G401 (cell line): ENCODE data around the gene TIGD6. TPM values are rescaled to one million over a fixed set of nuclear protein-coding genes. Genes with fewer than 3 reads are reported as not detected.
"Not testable (repeated sequence)": the region's sequence is repeated elsewhere in the genome, so short reads cannot be mapped to it uniquely, and the experiment has no call there.

Experiments used
- DNase-seq: peaks from one replicate; pipeline ENCODE4 v3.0.0-alpha.2; 2015; ENCODE audit warnings: low spot score
- in situ Hi-C: cut with HindIII; loops from 2 replicates; pipeline ENCODE4 v1.10.0; 2016; ENCODE audit warnings: low sequenced_read_pairs, mixed read lengths
- total RNA-seq: library from RNA; depleted of rRNA; stranded (reverse); fragments of >200 nt; shearing (Covaris generic); gene quantifications from 2 replicates; pipeline ENCODE4 v1.2.3, GENCODE V29; 2014; rRNA removed

The TIGD6 gene
- 1.4 and 1.9 TPM in 2 replicates for total RNA-seq

- DNase-seq, result peak; percentile 93
- in situ Hi-C loops, result no loop called here
Observed at GRCh38 chr5:150000256-150000989, at the start of gene TIGD6, which contains the start of gene HMGXB3. Gene TIGD6 (minus strand): TSS chr5:150000654. CDS start chr5:149996348, 4,306 bp downstream. Gene HMGXB3 (plus strand): TSS chr5:150000739. CDS start chr5:150004853, 4,114 bp downstream.

GRCh38 chr5:150046031-150046430, 45.6 kb upstream of the TIGD6 start:
- in situ Hi-C loops, result no loop called here

GRCh38 chr5:150045549-150045948, 45.1 kb upstream of the TIGD6 start:
- in situ Hi-C loops, result no loop called here
- no peak for DNase-seq

More at GRCh38 chr5:150046031-150046430, 45.6 kb upstream of the TIGD6 start:
- no peak for DNase-seq

- no peak for DNase-seq
- in situ Hi-C loops, result no loop called here
Observed at GRCh38 chr5:150044712-150045111, 44.3 kb upstream of the TIGD6 start.

- DNase-seq, result no peak
- in situ Hi-C loops, result no loop called here
Observed at GRCh38 chr5:150044329-150044681, 43.9 kb upstream of the TIGD6 start.

GRCh38 chr5:150043657-150044328, 43.3 kb upstream of the TIGD6 start:
- no peak for DNase-seq
- in situ Hi-C loops, result no loop called here

- in situ Hi-C loops, result no loop called here
- no peak for DNase-seq
Observed at GRCh38 chr5:150042459-150042858, 42.0 kb upstream of the TIGD6 start.

GRCh38 chr5:150038547-150038946, 38.1 kb upstream of the TIGD6 start:
- DNase-seq, result no peak
- in situ Hi-C loops, result no loop called here

- DNase-seq, result no peak
- in situ Hi-C loops, result no loop called here
Observed at GRCh38 chr5:150036513-150036912, 36.1 kb upstream of the TIGD6 start.

- in situ Hi-C loops, result no loop called here
- DNase-seq, result no peak
Observed at GRCh38 chr5:150035139-150035895, 34.9 kb upstream of the TIGD6 start.

GRCh38 chr5:150034662-150035061, 34.2 kb upstream of the TIGD6 start:
- in situ Hi-C loops, result loop anchor here (5.0 kb wide), 1 partner anchor 38 kb away; no protein-coding TSS in a partner anchor
- DNase-seq, result no peak

GRCh38 chr5:150033334-150033733, 32.9 kb upstream of the TIGD6 start:
- in situ Hi-C loops, result loop anchor here (5.0 kb wide), 1 partner anchor 39 kb away; no protein-coding TSS in a partner anchor
- DNase-seq, result no peak

- in situ Hi-C loops, result not testable (repeated sequence)
Observed at GRCh38 chr5:150028047-150028446, 27.6 kb upstream of the TIGD6 start.

GRCh38 chr5:150026682-150027172, 26.3 kb upstream of the TIGD6 start:
- DNase-seq, result peak; percentile 57
- in situ Hi-C loops, result no loop called here

More at GRCh38 chr5:150028047-150028446, 27.6 kb upstream of the TIGD6 start:
- not testable (repeated sequence) for DNase-seq

GRCh38 chr5:150024346-150024984, 24.0 kb upstream of the TIGD6 start:
- DNase-seq, result peak; percentile 15
- in situ Hi-C loops, result no loop called here

GRCh38 chr5:150023136-150023535, 22.7 kb upstream of the TIGD6 start:
- no peak for DNase-seq
- in situ Hi-C loops, result no loop called here

- DNase-seq, result no peak
- in situ Hi-C loops, result no loop called here
Observed at GRCh38 chr5:150022681-150023080, 22.2 kb upstream of the TIGD6 start.

- in situ Hi-C loops, result no loop called here
- peak; percentile 31 for DNase-seq
Observed at GRCh38 chr5:150022158-150022531, 21.7 kb upstream of the TIGD6 start.

- in situ Hi-C loops, result no loop called here
- DNase-seq, result peak; percentile 62
Observed at GRCh38 chr5:150021491-150022157, 21.2 kb upstream of the TIGD6 start.
